Measurements from ENCODE around the gene RPL18A.
A peak's percentile ranks its signal among the peaks of the same experiment; 100 is the strongest.

The RPL18A gene

DNA sequence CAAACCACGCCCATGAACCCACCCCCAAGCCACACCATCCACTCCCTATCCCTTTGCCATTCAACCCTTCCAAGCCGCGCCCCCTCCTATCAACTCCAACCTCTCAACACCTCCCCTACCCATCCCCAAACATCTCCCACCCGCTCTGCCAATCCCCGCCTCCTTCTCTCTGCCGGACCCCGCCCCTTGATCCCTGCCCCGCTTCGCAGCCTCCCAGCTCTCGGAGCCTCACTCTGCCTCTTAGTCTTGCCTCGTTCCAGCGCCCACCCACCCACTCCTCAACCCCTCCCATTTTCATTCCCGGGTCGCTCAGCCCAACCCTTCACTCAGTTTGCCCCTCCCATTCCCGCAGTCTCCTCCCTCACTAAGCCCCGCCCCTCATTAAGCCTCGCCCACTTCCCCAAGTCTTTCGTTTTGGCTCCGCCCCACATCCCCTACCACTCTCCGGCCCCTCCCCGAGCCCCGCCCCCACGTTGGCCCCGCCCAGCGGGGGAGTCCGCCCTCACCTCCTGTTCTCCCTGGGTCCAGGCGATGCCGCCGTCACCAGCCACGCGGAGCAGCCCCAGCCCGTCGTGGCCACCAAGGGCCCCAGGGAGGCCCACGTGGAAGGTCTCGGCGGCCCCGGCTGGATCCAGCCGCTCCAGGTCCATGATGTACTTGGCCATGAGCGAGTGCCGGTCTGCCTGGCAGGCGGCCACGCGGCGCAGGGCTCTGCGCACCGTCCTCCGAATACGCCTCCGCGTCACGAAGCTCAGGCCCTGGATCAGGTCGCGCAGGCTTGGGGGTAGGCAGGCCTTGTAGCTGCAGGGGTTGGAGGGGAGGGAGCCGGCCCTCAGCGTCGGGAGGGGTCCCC is 17.7 kb upstream of the RPL18A start:
- peak; percentile 95 for DNase-seq (ENCODE audit: low spot score)

- no peak for DNase-seq (ENCODE audit: low spot score)
These were observed 16.9 kb upstream of the RPL18A start for GRCh38 chr19:17842663-17843291.

GRCh38 chr19:17843292-17843827 is 16.4 kb upstream of the RPL18A start:
- DNase-seq (ENCODE audit: low spot score) = no peak

GRCh38 chr19:17843908-17844490 is 15.7 kb upstream of the RPL18A start:
- no peak for DNase-seq (ENCODE audit: low spot score)

DNA sequence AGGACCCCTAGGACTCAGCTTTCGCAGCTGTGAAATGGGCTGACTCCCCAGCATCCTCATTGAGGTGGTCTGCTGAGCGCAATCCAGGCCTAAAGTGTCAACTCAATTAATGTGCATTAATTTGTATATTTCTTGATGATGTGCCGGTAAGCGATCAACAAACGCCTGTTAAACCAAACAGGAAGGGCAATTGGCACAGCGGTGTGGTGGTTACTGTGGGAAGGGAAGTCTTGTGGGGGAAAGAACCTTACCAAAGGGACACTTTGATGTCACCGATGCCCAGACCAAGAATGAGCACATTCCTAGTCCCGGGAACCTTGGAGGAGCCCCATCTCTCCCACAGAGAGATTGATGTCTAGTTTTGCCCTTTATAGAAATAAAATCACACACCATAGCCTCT is 13.6 kb upstream of the RPL18A start:
- no peak for DNase-seq (ENCODE audit: low spot score)

GRCh38 chr19:17847538-17848366 is 12.0 kb upstream of the RPL18A start, which contains the start of gene JAK3:
Gene JAK3 (minus strand): TSS chr19:17847982. CDS start chr19:17844417, 3,565 bp downstream.
- DNase-seq (ENCODE audit: low spot score) = peak; percentile 92

GRCh38 chr19:17848595-17849292 is 11.0 kb upstream of the RPL18A start:
- DNase-seq (ENCODE audit: low spot score) = no peak

- DNase-seq (ENCODE audit: low spot score) = no peak
These were observed 5.6 kb upstream of the RPL18A start for GRCh38 chr19:17854061-17854460.

DNA sequence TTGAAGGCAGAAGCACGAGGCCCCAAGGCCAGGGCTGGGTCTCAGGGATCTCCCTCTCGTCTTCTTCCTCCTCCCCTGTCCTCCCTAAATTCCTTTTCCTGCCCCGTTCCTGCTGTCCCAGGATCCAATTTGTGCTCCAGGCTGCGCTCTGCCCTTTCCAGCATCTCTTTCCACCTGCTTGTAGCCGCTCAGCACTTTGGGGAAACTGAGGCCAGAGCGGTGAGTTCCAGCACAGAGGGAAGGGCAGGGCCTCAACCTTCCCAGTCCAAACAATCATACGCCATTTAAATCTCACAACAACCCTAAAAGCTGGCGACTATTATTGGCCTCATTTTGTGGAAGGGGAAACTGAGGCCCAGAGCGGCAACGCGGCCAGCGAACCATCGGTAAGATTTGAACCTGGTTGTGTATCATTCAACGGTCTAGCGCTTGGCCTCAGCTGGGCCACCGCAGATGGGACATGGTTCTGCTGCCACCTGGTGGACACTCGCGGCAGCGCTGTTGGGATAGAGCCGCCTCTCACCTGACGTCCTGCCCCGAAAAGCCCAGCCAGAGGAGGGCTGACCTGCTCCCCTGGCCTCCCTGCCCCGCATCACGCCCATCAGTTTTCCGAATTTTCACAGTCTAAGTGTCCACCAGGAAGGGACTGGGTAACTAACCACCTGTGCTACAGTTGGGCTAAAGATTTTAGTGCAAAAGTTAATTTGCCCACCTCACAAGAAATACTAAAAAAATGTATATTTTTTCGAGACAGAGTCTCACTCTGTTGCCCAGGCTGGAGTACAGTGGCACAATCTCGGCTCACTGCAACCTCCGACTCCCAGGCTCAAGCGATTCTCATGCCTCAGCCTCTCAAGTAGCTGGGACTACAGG is 4.2 kb upstream of the RPL18A start:
- peak; percentile 83 for DNase-seq (ENCODE audit: low spot score)

- no peak for DNase-seq (ENCODE audit: low spot score)
These were observed 752 bp downstream of the RPL18A start for GRCh38 chr19:17860331-17860992.

DNA sequence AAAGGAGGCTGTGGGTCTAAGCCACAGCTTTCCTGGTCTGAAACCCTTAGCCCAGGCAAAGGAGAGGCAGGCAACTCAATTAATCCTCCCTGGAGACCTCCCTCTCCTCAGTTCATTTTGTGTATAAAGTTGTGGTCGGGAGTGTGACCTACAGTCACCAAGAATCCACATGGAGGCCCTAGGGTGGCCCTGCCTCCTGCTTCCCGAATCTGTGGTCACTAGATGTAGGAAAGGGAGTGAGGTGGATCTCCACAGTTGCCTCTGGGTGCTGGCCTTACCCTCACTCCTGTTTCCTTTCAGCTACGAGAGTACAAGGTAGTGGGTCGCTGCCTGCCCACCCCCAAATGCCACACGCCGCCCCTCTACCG is 1.3 kb downstream of the RPL18A start:
- no peak for DNase-seq (ENCODE audit: low spot score)

DNA sequence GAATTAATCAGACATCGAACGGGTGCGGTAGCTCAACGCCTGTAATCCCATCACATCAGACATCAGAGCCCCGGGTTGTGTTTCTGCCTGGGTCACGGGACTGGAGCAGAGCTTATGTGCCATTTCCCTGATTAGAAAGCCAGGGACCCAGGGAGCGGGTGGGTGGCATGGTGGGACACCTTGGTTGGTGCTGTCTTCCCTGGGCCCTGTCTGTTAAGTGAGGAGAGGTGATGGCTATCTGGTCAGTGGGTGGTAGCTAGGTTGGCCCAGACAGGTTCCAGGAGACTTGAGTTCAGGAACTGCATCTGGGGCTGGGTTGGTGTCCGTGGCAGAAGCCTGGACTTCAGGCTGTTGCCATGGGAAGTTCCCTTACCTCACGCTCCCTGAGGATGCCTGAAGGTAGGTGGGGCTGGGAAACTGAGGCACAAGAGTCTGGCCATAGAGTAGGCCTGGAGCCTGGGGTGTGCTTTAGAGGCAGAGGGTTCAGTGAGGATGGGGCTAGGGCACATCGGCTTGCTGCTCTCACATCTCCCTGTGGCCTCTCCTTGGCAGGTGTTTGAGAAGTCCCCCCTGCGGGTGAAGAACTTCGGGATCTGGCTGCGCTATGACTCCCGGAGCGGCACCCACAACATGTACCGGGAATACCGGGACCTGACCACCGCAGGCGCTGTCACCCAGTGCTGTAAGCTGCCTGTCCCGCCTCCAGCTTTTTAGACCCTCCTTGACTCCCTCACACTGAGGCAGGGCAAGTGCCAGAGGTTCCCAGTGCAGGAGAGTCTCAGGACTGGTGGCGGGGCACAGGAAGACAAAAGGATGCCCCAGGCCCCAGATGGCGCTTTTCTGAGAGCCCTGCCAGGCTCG is 2.1 kb downstream of the RPL18A start:
- DNase-seq (ENCODE audit: low spot score) = no peak

DNA sequence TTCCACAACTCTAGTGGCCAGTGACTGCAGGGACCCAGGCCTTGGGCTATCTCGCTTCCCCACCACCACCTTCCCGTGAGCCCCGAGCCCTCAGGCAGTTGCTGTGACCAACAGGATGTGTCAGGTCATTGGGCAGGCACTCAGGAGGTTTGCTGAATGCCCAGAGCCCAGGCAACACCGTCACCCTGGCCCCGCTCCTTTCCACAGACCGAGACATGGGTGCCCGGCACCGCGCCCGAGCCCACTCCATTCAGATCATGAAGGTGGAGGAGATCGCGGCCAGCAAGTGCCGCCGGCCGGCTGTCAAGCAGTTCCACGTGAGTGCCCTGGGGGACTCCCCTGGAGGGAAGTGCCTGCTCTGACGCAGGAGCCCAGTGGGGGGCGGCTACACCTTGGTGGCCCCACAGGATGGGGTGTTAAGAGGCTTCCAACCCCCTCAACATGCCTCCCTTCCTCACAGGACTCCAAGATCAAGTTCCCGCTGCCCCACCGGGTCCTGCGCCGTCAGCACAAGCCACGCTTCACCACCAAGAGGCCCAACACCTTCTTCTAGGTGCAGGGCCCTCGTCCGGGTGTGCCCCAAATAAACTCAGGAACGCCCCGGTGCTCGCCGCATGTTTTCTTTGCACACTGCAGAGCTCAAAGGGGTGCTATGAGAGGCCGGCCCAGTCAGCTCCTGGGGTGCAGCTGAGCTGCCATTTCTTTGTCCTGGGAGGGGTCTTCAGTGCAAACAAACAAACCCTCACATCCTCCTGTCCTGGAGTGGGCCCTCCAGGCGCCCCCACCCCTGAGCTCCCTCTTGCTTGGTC is 3.2 kb downstream of the RPL18A start:
- DNase-seq (ENCODE audit: low spot score) = no peak

- DNase-seq (ENCODE audit: low spot score) = no peak
These were observed 3.9 kb downstream of the RPL18A start for GRCh38 chr19:17863520-17864182.

- no peak for DNase-seq (ENCODE audit: low spot score)
These were observed 5.9 kb downstream of the RPL18A start for GRCh38 chr19:17865364-17866311.

DNA sequence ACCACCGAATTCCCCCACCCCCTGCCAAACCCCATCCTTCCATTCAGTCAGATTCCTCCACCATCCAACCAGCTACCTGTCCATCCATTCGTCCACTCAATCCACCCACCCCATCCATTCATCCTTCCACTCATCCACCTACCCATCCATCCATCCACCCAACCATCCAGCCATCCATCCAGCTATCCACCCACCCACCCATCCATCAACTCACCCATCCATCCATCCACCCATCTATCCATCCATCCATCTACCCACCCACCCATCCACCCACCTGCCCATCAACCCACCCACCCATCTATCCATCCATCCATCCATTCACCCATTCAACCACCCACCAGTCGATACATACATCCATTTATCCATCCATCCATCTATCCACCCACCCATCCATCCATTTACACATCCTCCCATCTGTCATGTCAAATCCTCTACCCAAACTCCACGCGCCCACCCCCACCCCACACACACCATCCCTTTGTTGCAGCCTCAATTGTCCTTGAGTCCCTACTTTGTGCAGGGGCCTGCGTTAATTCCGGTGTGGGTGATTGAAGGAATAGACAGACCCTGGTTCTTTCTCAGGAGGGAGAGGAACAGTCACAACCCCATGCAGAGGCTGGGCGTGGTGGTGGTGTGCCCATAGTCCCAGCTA is 6.7 kb downstream of the RPL18A start:
- DNase-seq (ENCODE audit: low spot score) = no peak
